Stomach (tissue), 9 donors: ENCODE results near the gene KRTAP10-3. TPM values are rescaled to one million over a fixed set of nuclear protein-coding genes. Genes with fewer than 3 reads are reported as not detected.

ENCODE experiments used
- DNase-seq, 2 donors: peaks; one replicate each; pipeline versions ENCODE4 v3.0.0 to v3.0.0-alpha.2; 2013 to 2019
- H3K27ac ChIP-seq, 5 donors: fragments of 200-600 bp in 4 of 5; sonication (generic) in 4 of 5; one replicate each; pipeline ENCODE4 v1.5.1; 2013 to 2019; ENCODE audit warnings: mild to moderate bottlenecking in 1 of 5, moderate library complexity in 1 of 5
- H3K27me3 ChIP-seq, 3 donors: fragments of 200-600 bp; sonication (generic); one replicate each; pipeline ENCODE4 v1.5.1; 2017 to 2019; ENCODE audit warnings: mixed run types in 1 of 3
- H3K36me3 ChIP-seq, 4 donors: fragments of 200-600 bp; sonication (generic); 1 replicate in 3 of 4; 2 replicates in 1 of 4; pipeline ENCODE4 v1.5.1; 2016 to 2019
- H3K4me1 ChIP-seq, 4 donors: fragments of 200-600 bp; sonication (generic); one replicate each; pipeline ENCODE4 v1.5.1; 2016 to 2019
- H3K4me3 ChIP-seq, 4 donors: fragments of 200-600 bp; sonication (generic) in 3 of 4; one replicate each; pipeline ENCODE4 v1.5.1; 2016 to 2019; ENCODE audit warnings: mild to moderate bottlenecking in 1 of 4
- H3K9me3 ChIP-seq, 4 donors: fragments of 200-600 bp; sonication (generic); one replicate each; pipeline ENCODE4 v1.5.1; 2016 to 2019
- EP300 ChIP-seq: sonication (generic); formaldehyde crosslinking; IDR thresholded peaks from one replicate; pipeline ENCODE4 v1.6.1; 2017; ENCODE audit warnings: antibody characterized with exemption
- POLR2A ChIP-seq, 4 donors: fragments of 450-650 bp; IDR thresholded peaks; one replicate each; pipeline ENCODE4 v1.6.1; 2016; ENCODE audit warnings: antibody characterized with exemption in 4 of 4, control low read depth in 2 of 4, mild to moderate bottlenecking in 1 of 4, moderate library complexity in 1 of 4
- POLR2AphosphoS5 ChIP-seq, 3 donors: sonication (generic); formaldehyde crosslinking; IDR thresholded peaks; one replicate each; pipeline ENCODE4 v1.6.1; 2016; ENCODE audit warnings: antibody characterized with exemption in 3 of 3
- WGBS, 5 donors: extraction: QIAGEN DNeasy Blood & Tissue Kit in 3 of 5; methylation state at CpG; one replicate each; pipeline versions ENCODE4 v1.1.5 to v1.1.7; 2013 to 2018; 5-methylcytosine and 5-hydroxymethylcytosine counted together
- intact Hi-C: fragments of 100-400 bp; cut with DNase I; formaldehyde crosslinking; loops from one replicate; pipeline ENCODE4 v1.15.1; 2023; ENCODE audit warnings: low total_unique reads
- polyA plus RNA-seq, 3 donors: library from polyadenylated mRNA; stranded (reverse); fragments of 200-250 nt; gene quantifications; one replicate each; pipeline ENCODE4 v1.2.3, GENCODE V29; 2013
- total RNA-seq, 5 donors: library from RNA; depleted of rRNA; stranded (reverse); fragments of >200 nt; gene quantifications; one replicate each; pipeline versions ENCODE4 v1.1.0 to v1.2.3, GENCODE V29; 2014 to 2016
- TF ChIP-seq, protein P1 (sequence below), 7 experiments: fragments of 450-650 bp in 4 of 7; fragments of 200-600 bp in 3 of 7; sonication (generic) in 3 of 7; IDR thresholded peaks; one replicate each; pipeline ENCODE4 v1.5.1; 2016 to 2019; ENCODE audit warnings: antibody characterized with exemption in 7 of 7, control low read depth in 2 of 7, mild to moderate bottlenecking in 1 of 7
- donor health status: healthy with polysubstance abuse.
- donor health status: Bipolar disorder and iron deficiency.
- donor health status: healthy.

KRTAP10-3 gene
- total and polyA plus RNA-seq, 8 donors: not detected

DNA sequence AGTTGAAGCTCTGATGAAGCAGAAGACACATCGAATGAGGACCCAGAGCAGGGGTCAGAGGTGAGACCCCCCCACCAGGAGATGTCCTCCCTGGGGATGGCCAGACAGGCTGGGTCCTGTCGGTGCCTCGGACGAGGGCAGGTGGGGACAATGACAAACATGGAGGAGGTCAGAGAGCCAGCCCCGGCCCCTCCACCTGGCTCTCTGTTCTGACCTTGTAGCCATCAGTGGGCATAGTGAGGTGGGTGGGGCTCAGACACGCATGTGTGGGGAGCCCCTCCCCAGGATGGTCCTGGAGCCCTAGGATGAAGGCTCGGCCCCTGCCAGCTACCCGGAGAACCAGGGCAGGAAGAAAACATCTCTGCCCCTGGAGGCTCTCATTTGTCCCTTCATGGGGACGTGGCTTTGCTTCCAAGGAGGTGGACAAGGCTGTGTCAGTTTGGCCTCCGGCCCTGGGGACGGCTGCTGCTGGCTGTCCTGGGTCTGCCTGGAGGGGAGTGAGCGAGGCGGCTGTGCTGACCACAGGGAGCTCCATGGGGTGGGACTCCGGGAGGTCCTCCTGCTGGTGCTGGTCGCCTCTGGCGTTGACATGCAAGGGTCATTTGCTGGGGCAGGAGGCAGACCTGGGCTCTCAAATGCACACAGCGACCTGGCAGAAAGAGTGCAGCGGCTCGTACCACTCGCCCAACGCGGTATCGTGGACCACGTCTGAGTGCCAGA is 31.2 kb upstream of the KRTAP10-3 start:
- no peak overlapping the region for H3K4me3 ChIP-seq
- 66 to 79% (median 72%) methylated on average over 18 to 24 of the region's 24 CpGs for WGBS, 5 donors
- peaks cover 0 to 8% (median 0%) of the 10 kb centered on the region in 4 donors for H3K9me3 ChIP-seq
- H3K27me3 ChIP-seq: peaks cover 0 to 60% (median 10%) of the 10 kb centered on the region in 3 donors
- H3K4me1 ChIP-seq: no peaks in the 10 kb centered on the region
- intact Hi-C loops: no loop called here
- H3K36me3 ChIP-seq: no peaks in the 10 kb centered on the region
- no peak overlapping the region for H3K27ac ChIP-seq
- TF ChIP-seq, protein P1, sequence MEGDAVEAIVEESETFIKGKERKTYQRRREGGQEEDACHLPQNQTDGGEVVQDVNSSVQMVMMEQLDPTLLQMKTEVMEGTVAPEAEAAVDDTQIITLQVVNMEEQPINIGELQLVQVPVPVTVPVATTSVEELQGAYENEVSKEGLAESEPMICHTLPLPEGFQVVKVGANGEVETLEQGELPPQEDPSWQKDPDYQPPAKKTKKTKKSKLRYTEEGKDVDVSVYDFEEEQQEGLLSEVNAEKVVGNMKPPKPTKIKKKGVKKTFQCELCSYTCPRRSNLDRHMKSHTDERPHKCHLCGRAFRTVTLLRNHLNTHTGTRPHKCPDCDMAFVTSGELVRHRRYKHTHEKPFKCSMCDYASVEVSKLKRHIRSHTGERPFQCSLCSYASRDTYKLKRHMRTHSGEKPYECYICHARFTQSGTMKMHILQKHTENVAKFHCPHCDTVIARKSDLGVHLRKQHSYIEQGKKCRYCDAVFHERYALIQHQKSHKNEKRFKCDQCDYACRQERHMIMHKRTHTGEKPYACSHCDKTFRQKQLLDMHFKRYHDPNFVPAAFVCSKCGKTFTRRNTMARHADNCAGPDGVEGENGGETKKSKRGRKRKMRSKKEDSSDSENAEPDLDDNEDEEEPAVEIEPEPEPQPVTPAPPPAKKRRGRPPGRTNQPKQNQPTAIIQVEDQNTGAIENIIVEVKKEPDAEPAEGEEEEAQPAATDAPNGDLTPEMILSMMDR (IDR thresholded peaks at IDR 0.05): no peak
- no peak for TF ChIP-seq POLR2A (IDR thresholded peaks at IDR 0.05)
- no peak for DNase-seq

- H3K36me3 ChIP-seq: no peaks in the 10 kb centered on the region
- peaks cover 0 to 66% (median 10%) of the 10 kb centered on the region in 3 donors for H3K27me3 ChIP-seq
- H3K9me3 ChIP-seq: peaks cover 0 to 8% (median 0%) of the 10 kb centered on the region in 4 donors
- WGBS, 5 donors: 83 to 100% (median 93%) methylated on average over 2 of the region's 2 CpGs
- H3K4me3 ChIP-seq: no peak overlapping the region
- no peak for DNase-seq
- H3K27ac ChIP-seq: no peak overlapping the region
- TF ChIP-seq POLR2AphosphoS5 (IDR thresholded peaks at IDR 0.05) (no peak), EP300 (no peak), POLR2A (IDR thresholded peaks at IDR 0.05) (no peak)
- TF ChIP-seq, protein P1 (IDR thresholded peaks at IDR 0.05): no peak
- intact Hi-C loops: no loop called here
- no peaks in the 10 kb centered on the region for H3K4me1 ChIP-seq
Measured at GRCh38 chr21:44589094-44589493, 30.5 kb upstream of the KRTAP10-3 start.

- no peak overlapping the region for H3K27ac ChIP-seq
- no peak overlapping the region for H3K4me3 ChIP-seq
- peaks cover 0 to 20% (median 12%) of the 10 kb centered on the region in 4 donors for H3K9me3 ChIP-seq
- no peak for DNase-seq
- H3K4me1 ChIP-seq: no peaks in the 10 kb centered on the region
- WGBS, 5 donors: 76 to 86% (median 79%) methylated on average over 2 to 3 of the region's 3 CpGs
- peaks cover 0 to 55% (median 6%) of the 10 kb centered on the region in 3 donors for H3K27me3 ChIP-seq
- intact Hi-C loops: no loop called here
- TF ChIP-seq EP300 (no peak), POLR2A (IDR thresholded peaks at IDR 0.05) (no peak), POLR2AphosphoS5 (IDR thresholded peaks at IDR 0.05) (no peak)
- TF ChIP-seq, protein P1 (IDR thresholded peaks at IDR 0.05): no peak
- H3K36me3 ChIP-seq: no peaks in the 10 kb centered on the region
Measured at GRCh38 chr21:44585892-44586291, 27.3 kb upstream of the KRTAP10-3 start.

DNA sequence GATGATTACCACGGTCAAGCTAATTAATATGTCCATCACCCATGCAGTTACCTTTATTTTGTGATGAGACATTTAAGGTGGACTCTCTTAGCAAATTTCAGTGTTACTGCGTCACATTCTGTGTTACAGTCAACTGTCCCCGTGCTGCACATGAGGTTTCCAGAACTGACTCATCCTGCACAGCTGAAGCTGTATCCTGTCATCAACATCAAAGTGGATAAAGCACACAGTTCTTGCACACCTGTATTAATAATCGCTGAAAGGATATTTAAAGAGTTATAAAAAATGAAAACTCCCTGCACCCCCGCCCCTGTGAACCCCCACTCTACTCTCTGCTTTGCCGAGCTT is 25.2 kb upstream of the KRTAP10-3 start:
- intact Hi-C loops: no loop called here
- H3K36me3 ChIP-seq: no peaks in the 10 kb centered on the region
- no peak overlapping the region for H3K4me3 ChIP-seq

More for the DNA sequence above, 25.2 kb upstream of the KRTAP10-3 start:
- no peak for DNase-seq
- peaks cover 0 to 50% (median 6%) of the 10 kb centered on the region in 3 donors for H3K27me3 ChIP-seq
- H3K9me3 ChIP-seq: peaks cover 0 to 30% (median 17%) of the 10 kb centered on the region in 4 donors
- H3K4me1 ChIP-seq: no peaks in the 10 kb centered on the region
- TF ChIP-seq EP300 (no peak), POLR2A (IDR thresholded peaks at IDR 0.05) (no peak), POLR2AphosphoS5 (IDR thresholded peaks at IDR 0.05) (no peak)
- TF ChIP-seq, protein P1 (IDR thresholded peaks at IDR 0.05): no peak
- WGBS, 5 donors: 69 to 75% (median 72%) methylated on average over 6 of the region's 6 CpGs
- no peak overlapping the region for H3K27ac ChIP-seq
